GM19438 (cell line): ENCODE data around the gene TBC1D3B.
"Not testable (repeated sequence)": the region's sequence is repeated elsewhere in the genome, so short reads cannot be mapped to it uniquely, and the experiment has no call there.

Experiments used
- ATAC-seq: cut with Tn5 transposase; IDR thresholded peaks from one replicate; pipeline ENCODE4 v1.9.1; 2021; ENCODE audit warnings: low read depth; ENCODE audit not compliant: unreplicated experiment

TBC1D3B gene

DNA sequence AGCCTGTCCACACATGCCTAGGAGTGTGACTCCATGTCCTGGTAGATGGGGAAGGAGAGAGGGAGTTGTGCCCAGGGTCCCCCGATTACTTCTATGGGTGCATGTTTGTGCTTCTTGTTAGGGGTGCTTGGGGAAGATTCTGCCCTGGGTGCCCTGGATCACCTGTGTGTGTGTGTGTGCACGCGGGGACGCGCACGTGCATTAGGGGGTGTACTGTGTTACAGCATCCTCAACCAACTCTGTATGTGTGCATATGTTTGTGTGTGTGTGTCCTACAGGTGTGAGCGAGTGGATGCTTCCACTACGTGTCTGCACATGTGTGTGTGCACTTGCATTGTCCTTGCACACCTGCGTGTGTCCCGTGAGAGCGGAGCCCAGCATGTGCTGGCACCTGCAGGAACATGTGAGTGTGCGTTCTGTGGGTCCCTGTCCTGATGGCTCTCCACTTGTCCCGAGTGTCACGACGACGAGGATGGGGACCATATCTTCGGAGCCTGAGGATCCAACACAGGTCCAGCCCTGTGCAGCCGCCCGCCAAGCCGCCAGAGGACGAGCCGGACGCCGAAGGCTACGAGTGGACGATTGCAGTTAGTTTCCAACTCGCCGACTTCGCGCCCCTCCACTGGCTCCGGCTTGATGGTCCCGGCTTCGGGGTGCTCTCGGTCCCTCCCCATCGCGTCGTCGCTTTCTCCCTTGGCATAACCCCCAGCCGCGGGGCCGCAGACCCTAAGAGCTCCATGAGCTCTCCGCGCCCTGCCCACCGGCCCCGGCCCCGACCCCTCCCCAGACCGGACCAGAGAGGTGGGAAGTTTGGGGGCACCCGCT, 6.0 kb upstream of the TBC1D3B start:
- ATAC-seq, result no peak

DNA sequence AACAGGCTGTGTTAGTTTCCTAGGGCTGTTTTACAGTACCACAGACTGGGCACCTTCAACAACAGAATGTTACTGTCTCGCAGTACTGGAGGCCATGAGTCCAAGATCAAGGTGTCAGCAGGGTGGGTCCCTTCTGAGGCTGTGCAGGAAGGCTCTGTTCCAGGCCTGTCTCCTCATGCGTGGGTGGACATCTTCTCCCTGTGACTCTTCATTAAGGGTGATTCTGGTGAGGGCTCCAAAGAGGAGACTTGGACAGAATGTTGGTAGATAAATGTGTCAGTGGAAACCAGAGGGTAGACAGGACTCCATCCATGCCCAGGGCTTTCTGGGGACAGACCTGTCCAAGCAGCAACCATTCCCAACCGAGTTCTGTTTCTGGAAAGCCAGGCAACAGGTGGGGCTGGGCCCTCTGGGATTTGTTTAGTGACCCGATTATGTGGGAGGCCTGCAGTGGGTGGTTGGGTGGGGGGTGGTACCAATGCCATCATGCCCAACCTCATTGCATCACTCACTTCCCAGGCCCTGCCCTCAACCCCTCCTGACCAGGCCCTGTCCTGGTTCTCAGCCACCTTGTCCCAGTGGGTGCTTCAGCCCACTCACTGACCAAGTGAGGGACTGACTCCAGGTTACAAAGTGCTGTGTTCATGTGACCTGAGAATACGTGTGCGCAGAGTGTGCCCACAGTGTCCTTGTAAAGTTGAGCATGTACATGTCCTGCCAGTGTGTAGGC, 5.2 kb upstream of the TBC1D3B start:
- ATAC-seq, result not testable (repeated sequence)

GRCh38 chr17:36168836-36169235, 7.6 kb downstream of the TBC1D3B start:
- not testable (repeated sequence) for ATAC-seq

DNA sequence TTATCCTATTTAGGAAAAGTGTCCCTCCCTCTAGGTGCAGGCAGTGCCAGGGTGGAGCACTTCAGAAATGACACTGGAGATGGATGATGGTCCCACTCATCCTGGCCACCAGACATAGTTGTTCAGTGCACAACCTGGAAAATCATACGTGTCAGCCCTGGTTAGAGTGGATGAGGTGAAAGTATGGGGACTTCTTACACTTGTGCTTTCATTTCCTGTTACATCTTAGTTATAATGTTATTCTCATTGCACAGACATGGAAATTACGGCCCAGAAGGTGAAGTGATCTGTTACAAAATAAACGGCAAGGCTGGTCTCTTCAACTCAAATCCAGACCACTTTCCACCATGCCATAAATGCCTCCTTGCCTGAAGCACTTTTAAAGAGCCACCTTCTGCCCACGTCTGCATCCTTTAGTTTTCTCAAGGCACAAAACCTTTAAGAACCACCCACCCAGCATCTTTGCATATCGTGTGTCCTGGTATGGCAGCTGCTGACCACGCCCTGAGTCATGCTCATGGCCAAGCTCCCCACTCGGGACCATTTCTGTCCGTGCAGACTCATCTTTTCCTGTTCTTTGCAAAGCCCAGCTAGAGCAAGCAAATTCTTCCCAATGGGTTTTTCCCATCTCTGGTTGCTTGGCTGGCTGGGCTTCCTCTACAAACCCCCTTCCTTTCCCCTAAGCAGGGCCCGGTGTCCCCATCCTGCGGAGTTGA, 22.4 kb downstream of the TBC1D3B start:
- ATAC-seq, result no peak

DNA sequence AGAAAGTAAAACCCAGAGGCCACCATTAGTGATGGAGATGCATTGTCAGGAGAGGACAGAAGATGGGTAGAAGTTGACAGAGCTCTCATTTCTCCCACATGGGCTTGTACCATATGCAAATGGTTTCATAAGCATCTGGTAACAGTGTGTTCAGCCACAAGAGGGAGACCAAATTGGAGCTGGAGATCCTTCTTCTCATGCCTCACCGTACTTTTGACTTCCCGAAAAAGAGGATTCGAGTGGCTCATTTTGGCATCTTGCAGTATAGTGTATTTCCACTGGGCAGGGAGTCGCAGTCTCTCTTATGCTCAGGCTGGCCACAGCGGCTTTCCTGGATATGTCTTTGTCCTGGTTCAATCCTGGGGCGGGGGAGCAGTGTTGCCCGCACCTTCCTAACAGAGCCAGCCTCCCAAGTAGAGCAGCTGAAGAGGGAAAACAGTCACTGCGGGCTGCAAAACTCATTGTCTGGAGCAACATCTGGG, 23.8 kb downstream of the TBC1D3B start:
- ATAC-seq, result no peak

- ATAC-seq, result no peak
Measured at GRCh38 chr17:36151891-36152638, 24.4 kb downstream of the TBC1D3B start.

DNA sequence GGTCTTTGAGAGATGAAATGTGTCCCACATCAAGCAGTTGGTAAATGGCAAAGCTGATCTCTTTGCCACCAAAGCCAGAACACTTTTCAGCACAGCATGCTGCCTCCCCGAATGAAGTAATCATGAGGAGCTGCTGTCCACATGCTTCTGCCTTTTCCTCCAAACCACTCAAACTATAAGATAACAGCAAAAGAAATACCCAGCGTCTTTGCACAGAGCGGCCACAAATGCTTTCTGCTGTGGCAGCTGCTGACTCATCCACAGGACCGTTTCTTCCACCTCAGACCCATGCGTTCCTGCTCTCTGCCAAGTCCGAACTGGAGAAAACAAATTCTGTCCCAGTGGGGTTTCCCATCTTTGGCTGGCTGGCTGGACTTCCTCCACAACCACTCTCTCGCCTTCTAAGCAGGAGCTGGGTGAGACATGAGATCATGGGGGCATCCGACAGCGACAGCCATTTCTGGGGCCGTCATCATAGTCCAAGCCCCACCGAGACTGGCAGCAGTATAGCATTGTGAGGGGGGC, 27.1 kb downstream of the TBC1D3B start:
- no peak for ATAC-seq

DNA sequence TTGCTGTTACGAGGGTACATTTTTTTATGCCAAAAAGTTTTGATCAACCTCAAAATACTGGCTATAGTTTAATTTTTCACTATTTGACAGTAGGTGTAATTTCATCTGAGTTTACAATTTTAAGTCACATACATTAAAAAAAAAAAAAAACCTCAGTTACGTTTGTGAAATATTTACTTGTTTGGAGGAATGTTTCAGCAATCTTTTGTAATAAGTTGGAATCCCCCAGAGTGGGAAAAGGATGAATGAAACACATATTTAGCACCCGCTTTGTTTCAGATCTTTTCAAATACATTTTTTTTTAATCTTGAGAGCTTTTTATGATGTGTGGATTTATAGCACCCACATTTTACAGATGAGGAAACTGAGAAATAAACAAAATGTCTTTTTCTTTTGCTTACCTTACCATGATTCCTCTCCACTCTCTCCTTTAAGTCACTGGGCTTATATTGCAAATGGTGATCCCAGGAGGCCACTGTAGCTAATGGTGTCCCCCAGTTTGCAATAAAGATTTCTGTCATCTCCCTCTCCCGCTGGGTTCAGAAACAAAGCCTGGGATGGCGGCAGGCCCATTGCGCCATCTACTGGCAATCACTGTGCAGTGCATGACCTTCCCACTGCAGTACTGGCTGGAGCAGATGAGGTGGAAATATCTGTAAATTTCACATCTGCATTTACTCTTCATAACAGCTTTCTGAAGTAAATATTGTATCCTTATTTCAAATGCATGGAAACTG, 27.7 kb downstream of the TBC1D3B start:
- ATAC-seq, result peak; percentile 70

GRCh38 chr17:36147601-36148000, 28.8 kb downstream of the TBC1D3B start:
- no peak for ATAC-seq

DNA sequence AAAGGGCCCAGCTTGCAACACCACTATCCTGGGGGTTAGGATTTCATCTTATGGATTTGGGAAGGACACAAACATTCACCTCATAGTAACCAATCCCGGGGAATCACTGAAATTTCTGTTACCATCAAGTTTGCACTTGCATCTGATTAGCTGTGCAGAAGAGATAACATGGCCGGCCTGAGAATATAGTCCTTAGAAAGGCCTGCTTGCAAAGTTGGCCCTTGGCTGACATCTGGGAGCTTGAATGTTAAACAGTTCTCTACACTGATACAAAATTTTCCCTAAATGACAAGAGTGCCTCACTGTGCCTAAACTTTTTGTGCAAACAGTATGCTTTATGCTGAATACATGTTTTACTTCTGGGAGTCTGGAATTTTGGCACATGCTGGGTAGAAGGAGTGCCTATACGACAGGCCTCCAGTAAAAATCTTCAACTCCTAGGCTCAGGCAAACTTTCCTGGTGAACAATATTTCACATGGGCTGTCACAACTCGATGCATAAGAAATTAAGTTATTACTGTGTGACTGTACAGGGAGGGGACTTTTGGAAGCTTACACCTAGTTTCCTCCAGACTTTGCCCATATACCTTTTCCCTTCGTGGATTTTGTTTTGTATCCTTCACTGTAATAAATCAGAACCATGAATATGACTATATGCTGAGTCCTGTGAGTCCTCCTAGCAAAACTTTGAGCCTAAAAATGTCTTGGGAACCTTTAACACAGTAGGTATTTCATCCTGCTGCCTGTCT, 31.3 kb downstream of the TBC1D3B start:
- no peak for ATAC-seq

DNA sequence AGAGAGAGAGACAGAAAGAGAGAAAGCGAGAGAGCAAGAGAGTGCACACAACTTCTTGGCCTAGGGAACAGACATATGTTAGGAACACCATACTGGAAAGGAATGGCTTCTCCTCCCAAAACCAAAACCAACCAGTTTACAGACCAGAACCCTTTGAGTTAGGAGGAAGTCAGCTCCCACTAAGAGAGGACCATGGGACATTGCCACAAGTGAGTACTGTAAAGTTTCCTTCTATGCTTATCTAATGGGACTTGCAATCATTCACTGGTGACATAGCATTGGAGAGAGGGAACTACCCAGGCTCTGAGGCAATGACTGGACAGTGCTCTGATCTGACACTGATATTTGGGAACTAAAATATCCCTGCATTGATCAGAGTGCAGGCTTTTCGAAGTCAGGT, 32.4 kb downstream of the TBC1D3B start:
- no peak for ATAC-seq

DNA sequence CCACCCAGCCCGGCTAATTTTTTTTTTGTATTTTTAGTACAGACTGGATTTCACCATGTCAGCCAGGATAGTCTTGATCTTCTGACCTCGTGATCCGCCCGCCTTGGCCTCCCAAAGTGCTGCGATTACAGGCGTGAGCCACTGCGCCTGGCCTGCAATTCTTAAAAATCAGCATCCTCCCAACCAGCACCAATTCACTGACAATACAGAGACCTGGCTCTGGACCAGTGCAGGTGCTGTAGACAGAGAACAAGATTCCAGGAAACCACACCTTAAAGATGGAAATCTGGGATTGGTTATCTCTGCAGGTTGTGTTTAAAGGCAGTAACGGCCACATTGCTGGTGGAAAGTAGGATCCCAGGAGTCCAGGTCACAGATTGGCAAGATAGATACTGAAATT, 33.6 kb downstream of the TBC1D3B start:
- ATAC-seq, result no peak

- ATAC-seq, result no peak
Measured at GRCh38 chr17:36142235-36142634, 34.2 kb downstream of the TBC1D3B start.

GRCh38 chr17:36136439-36136838, 40.0 kb downstream of the TBC1D3B start:
- no peak for ATAC-seq

- no peak for ATAC-seq
Measured at GRCh38 chr17:36136036-36136435, 40.4 kb downstream of the TBC1D3B start.

GRCh38 chr17:36135465-36135864, 41.0 kb downstream of the TBC1D3B start:
- no peak for ATAC-seq

- ATAC-seq, result no peak
Measured at GRCh38 chr17:36133602-36134236, 42.7 kb downstream of the TBC1D3B start.

DNA sequence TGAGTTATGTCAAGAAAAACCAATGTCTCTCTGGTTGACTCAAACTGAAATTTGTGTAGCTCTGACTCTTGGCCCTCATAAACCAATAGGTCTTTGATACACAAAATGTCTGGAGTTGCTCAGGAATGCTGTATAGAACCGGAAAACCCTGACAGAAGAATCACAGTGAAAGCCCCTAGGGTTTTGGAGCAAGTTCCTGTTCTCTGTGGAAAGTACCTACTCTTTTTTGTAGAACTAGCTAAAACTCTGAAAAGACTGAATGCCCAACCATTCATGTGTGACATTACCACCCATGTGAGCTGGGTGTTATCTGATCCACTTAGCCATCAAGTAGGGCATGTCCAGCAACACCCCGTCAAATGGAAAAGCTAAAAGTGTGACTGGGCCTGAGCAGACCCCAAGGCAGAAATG, 44.0 kb downstream of the TBC1D3B start:
- ATAC-seq, result no peak
